GM21786 (cell line): ENCODE measurements around the gene NAA38.

Experiments
- ATAC-seq: cut with Tn5 transposase; IDR thresholded peaks from one replicate; pipeline ENCODE4 v1.9.1; 2021; ENCODE audit not compliant: unreplicated experiment

Gene NAA38

DNA sequence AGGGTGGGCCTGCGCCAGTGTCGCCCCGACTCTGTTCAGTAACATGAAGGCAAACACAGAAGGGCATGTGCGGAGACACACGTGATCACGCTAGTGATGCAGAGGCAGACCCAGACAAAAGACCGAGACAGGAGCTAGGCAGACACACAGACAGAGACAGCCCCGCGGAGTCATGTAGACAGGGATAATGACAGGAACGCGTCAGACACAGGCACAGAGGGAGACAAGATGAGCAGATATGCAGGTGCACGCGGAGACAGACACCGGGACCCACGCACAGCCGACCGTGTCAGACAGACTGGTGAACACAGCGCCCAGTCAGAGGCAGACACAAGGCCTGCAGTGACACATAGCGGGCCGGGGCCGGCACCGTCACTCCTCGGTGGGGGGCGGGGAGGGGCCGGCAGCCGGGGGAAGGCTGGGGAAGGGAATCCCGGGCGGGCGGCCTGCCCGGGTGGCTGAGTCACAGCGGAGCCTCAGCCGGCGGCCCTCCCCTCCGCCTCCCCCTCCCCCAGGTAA is 15.9 kb downstream of the NAA38 start:
- no peak for ATAC-seq

DNA sequence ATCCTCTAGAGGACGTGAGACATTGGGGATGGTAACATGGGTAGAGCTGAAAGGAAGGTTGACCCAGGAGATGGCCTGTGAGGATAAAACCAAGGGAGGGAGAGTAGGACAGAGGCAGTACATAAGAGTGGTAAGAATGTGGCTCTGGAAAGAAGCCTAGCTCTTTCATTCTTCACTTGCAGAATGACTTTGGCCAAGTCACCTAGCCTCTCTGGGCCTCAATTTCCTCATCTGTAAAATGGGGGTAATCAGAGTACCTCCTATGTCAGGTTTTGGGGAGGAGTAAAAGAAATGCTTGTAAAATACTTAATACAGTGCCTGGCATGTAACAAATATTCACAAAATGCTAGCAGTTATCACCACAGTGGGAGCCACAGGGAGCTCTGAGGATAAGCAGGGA is 16.5 kb downstream of the NAA38 start:
- no peak for ATAC-seq

GRCh38 chr17:7840441-7840840 is 16.9 kb downstream of the NAA38 start:
- no peak for ATAC-seq

GRCh38 chr17:7839876-7840261 is 17.5 kb downstream of the NAA38 start:
- ATAC-seq = no peak

DNA sequence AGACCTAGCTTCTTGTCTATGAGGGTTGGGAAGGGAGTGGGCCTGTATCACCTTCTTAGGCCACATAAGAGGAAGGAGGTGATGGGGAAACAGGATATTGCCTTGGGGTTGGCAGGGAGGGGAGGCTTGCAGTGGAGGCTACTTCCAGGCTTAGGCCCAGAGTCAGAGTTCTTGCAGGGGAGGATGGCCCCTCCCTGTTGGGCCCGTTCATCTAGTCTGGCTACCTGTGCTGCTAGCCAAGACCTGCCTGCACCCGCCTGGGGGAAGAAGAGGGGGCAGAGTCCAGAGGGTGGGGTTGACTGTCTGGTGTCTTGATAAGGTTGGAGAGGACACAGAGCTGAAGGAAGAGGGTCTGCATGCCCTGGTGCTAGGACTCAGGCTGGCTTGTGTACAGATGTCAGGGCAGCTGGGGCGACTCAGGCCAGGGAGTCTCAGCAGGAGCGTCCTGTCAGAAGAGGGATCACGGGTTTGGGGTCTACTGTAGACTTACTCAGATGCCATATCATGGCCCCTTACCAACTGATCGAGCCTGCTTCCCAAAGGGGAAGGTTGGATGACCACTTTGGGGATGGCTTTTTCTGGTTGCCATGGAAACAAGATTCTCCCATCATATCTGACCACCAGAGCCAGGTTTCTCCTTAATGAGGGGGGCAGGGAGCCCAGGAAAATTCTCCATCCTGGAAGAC is 18.0 kb downstream of the NAA38 start:
- no peak for ATAC-seq

DNA sequence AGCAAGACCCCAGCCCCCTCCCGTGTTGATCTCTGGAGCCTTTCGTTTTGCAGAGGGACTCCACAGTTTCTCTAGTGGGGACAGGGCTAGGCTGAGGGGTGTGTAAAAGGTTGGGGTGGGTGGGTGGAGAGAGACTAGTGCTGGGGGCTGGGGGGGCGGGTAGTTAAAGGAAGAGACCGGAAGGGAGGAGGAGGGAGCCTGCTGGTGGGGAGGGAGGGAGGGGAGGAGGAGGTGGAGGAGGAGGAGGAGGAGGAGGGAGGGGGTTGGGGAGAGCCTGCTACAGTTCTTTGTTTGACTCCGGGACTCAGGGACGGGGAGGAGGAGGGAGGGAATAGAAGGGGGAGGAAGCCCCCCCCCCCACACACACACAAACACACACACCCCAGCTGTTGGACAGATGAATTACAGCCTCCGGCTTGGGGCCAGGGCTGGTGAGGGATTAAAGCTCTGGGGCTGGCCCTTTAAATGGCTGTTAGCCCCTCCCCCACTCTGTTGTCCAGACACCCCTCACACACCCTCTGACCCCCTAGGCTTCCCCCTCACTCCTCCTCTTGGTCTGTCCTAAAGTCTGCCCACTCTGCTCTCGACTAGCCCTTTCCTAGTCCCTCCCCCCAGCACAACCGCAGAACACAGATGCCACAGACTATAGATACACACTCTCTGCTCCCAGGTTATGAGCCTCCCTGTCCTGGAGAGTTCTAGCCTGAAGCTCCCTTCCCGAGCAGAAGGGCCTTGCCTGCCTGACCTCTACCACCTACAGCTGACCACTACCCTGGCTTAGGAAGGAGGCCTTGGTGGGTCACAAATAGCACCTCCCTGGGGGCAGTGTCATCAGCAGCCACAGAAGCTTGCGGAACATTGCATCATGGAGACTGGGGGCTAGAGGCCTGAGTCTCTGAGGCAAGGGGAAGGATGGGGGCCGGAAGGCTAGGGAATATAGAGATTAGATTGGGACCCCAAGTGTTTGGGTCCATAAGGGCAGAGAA is 19.0 kb downstream of the NAA38 start:
- no peak for ATAC-seq

DNA sequence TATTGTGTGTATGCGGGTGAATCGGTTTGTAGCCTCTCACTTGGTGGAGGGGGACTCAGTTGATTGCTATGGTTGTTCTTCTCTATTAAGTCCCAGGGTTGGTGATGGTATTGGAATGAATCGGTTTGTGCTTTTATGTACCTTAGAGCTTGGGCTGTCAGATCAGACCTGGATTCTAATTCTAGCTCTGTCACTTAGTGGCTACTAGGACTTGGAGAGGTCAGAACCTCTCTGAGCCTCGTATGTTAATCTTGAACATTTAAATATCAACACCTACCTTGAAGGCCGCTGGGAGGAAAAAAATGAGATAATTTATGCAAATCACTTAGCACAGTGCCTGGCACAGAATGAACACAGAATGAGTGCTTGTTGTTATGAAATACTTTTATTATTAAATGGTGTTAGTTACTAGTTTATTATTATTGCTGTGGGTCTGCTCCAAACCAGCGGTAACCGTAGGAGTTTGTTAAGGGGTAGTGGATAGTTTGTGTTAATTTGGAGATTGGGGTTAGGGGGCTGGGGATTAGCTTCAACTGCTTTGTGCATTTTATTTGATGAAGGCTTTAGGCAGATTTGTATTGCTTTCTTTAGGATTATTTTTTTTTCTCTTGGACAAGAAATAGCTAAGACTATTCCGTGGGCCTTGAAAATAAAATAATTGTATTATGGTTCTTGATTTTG is 19.8 kb downstream of the NAA38 start:
- no peak for ATAC-seq

- no peak for ATAC-seq
Observed at GRCh38 chr17:7836596-7837407, 20.6 kb downstream of the NAA38 start.

- ATAC-seq = peak; percentile 26
Observed at GRCh38 chr17:7835814-7836595, 21.4 kb downstream of the NAA38 start.

GRCh38 chr17:7834957-7835813 is 22.2 kb downstream of the NAA38 start:
- peak; percentile 35 for ATAC-seq

GRCh38 chr17:7834542-7834956 is 22.8 kb downstream of the NAA38 start:
- no peak for ATAC-seq

DNA sequence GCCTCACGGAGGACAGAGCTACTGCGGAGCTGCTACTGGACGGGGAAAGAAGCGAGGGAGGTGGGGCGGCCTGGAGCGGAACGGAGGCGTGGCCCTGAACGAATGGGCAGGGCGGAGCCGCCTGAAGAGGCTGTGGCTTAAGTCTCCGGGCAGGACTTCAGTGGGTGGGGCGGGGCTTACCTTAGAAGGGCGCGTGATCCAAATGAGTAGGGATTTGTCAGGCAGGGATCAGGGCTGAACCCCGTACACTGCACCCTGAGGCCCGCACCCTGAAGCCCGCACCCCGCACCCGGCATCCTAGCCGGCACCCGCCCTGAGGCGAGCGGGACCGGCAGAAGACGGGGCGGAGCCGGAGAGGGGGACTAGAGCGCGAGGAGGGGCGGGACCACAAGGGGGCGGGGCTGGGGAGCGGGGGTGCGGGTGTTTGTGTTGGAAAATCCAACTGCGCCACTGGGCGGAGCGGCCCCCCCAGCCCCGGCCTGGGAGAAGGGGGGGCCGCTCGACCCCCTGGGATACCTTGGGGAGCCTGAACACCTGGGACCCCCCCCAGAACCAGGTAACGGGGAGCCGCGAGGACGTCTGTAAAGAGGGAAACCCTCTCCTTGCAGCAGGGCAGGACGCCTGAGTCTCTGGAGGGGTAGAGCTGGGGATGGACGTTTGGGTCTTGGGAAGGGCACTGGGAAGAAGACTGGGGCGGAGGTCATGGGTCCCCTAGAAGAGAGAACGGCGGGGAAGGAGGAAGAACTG is 23.4 kb downstream of the NAA38 start, which contains the start of gene KDM6B:
KDM6B (plus strand) TSS at position 423 of the 747 bp plus-strand sequence. CDS start 11,338 bp downstream, outside the sequence.
- ATAC-seq = peak; percentile 41

DNA sequence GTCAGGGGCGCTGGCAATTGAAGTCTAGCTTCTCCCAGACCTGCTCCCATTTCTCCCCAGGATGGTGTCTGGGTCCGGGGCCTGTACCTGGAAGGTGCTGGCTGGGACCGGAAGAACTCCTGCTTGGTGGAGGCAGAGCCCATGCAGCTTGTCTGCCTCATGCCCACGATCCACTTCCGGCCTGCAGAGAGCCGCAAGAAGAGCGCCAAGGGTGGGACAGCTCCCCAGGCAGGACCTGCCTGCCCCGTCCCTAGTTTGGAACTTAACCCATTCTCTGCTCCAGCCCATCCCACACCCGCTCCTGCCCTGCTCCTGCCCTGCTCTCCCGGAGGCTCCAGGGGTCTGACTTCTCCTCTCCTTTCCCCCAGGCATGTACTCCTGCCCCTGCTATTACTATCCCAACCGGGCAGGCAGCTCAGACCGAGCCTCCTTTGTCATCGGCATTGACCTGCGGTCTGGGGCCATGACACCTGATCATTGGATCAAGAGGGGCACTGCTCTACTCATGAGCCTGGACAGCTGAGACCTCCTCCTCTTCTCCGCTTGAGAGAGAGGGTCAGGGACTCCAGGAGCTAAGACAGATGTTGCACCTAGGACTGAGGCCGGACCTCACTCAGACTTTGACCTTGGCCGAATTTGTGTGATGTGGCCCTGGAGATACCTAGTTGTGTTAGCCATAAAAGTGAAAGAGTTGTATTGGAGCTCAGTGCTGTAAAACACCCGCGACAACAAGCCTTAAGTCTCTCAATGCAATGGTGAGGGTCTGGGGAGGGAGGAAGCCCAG is 24.2 kb downstream of the NAA38 start:
- ATAC-seq = no peak

- ATAC-seq = no peak
Observed at GRCh38 chr17:7832431-7832830, 24.9 kb downstream of the NAA38 start.

DNA sequence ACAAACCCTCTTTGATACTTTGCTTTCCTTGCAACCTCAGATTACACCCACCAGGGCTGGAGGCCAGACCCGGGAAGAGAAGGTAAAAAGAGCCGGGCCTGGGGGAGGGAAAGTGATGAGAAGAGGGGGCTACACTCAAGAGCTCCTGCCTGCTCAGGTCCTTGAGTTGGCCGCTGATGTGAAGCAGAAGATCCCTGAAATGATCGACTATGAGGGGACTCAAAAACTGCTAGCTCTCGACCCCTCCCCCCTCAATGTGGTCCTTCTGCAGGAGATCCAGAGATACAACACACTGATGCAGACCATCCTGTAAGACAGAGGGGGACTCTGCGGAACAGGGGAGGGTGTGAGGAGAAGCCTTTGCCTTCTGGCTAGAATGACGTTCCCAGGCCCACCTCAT is 26.1 kb downstream of the NAA38 start:
- no peak for ATAC-seq

DNA sequence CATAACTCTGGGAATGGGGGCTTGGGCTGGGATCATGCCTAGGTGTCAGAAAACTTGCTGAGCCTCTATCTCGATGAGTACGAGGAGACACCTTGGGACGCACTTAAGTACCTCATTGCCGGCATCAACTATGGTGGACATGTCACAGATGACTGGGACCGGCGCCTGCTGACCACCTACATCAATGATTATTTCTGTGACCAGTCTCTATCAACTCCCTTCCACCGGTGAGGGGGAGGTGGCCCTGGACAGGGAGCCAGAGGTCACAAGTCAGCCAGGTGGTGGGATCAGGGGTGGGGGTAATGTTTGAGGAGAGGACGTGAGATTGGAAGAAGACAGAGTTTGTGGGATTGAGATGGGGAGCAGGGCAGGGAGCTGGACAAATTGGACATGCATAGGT is 26.7 kb downstream of the NAA38 start:
- no peak for ATAC-seq
